HG03159 (cell line): Measurements from ENCODE around the gene PDLIM5.

Experiments used
- ATAC-seq: cut with Tn5 transposase; IDR thresholded peaks from one replicate; pipeline ENCODE4 v1.9.1; 2021; ENCODE audit warnings: mild to moderate bottlenecking, moderate library complexity; ENCODE audit not compliant: unreplicated experiment

PDLIM5 gene

DNA sequence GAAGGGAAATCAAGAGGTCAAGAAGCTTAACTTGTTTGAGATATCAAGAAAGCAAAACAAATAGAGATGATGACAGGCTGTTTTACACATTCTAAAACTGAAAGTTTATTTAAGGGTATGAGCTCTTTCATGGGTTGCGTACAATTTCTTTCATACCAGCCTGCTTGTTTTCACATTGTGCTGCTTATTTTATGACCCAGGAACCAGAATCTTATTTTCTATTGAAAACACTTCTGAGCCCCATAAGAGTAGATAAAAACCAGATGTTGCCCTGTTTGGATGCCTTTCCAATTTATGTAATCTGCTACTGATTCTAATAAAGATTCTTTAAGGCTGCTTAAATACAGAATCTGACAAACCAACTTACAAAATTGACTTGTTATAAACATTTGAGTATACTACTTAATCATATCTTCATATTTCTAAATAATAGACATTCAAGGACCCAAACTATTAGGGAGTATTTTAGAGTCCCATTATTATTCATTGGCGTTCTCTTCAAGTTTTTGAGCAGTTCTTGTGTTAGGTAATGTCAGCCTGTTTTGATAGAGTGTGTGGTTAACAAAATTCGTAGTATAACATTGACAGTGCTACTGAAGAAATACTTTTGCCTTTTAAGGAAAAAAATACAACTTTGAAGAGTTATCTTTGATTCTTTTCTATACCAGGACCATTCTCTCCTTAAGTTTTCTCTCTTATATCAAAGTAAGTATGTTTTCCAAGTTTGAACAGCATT lies 74.4 kb downstream of the PDLIM5 start:
- ATAC-seq: peak; percentile 72

DNA sequence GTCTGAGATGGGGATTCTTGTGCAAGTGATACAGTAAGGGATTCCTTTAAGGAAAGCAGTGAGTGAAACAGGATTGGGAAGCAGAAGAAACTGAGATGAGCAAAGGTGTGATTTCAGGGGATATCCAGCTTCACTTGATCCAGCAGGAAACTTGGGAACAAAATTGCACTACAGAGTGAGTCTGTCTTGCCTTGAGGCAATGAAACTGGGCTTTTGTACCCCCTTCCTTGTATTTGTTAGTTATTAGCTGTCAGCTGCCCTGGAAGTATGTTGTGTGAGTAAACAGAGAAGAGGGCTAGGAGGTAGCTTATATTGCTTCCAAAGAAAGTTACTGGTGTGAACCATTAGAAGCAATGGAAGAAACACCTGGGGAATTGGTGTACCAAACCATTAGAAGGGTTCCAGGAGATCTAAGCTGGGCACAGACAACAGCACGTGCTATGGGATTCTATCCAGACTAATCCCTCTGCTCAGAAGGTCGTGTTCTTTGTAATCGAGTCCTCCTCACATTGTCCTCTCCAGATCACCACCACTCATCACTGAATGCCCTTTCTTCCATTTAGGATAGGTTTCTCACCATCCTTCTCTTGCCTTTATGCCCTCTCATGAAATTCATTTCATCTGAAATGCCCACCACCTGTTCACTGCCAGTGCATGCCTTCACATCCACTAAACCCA lies 76.0 kb downstream of the PDLIM5 start:
- no peak for ATAC-seq

DNA sequence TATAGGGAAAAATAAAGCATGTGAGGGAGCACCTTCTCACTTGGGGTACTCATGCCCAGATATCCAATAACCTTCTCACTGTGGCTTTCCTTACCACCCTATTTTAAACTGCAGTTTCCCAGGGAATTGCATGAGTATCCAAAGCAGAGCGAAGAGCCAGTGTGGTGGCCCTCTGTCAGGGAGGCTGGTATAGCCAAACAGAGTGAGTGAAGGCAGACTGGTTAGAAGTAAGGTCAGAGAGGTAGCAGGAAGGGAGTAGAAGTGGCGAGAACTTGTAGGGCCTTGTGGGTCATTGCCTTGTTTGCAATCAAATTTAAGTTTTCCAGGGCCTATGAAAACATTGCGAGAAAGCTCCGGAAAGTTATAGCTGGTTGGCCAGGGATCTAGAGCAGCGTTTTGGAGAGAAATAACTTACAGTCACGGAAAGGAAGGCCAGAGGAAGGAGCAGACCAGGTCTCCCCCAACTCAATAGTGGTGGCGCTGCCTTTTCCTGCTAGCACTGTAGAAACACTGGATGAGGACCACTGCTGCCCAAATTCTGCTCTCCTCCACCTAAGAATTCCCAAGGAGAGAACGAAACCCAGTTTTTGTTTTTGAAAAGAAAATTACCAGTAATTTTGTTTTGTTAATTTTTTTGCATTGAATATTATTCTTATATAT lies 77.2 kb downstream of the PDLIM5 start:
- no peak for ATAC-seq

DNA sequence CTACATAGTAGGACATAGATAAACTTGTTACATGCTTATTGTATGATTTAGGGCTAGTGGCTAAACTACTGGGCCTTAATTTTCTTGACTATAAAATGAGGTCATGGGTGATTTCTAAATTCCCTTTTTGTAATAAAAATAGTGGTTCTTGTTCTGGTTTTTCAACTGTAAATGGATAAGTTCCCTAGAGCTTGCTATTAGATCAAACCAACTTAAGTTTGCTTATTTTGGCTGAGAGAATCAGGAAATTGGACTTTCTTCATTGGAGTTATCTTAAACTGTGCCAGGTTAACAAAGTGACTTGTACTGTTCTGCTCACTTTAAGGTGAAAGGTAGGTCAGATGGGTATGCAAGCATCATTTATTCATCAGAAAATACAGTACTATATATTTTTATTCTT lies 78.3 kb downstream of the PDLIM5 start:
- ATAC-seq: no peak

DNA sequence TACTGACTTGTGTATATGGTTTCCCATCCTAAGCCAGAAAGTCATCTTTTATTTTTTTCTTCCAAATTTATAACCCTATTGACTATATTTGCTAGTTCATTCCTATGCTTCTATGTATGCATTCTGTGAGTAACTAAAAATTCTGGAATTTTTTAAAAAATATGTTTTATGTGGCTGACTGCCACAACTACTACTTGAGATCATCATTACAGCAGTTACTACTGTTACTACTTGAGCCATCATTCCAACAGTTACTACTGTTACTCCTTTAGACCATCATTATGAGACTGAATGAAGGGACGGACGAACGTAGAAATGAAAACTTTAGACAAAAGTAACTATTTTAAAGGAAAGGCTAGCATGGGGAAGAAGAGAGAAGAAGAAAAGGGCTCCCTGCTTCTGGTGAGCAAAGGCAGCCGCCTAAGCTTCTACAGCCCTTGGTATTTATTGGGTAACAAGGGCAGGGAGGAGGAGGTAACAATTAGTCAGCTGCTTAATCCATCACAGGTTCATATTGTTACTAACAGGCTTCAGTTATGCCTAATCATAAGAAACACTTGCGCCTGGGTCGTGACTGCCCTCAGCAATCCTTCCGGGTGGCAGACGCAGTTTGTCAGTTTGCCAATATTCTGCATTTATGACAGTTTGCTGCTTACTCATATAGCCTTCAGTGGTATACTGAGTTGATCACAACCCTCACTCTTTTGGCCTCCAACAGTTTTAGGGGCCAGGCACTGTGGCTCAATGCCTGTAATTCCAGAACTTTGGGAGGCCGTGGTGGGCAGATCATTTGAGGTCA lies 80.4 kb downstream of the PDLIM5 start:
- no peak for ATAC-seq

DNA sequence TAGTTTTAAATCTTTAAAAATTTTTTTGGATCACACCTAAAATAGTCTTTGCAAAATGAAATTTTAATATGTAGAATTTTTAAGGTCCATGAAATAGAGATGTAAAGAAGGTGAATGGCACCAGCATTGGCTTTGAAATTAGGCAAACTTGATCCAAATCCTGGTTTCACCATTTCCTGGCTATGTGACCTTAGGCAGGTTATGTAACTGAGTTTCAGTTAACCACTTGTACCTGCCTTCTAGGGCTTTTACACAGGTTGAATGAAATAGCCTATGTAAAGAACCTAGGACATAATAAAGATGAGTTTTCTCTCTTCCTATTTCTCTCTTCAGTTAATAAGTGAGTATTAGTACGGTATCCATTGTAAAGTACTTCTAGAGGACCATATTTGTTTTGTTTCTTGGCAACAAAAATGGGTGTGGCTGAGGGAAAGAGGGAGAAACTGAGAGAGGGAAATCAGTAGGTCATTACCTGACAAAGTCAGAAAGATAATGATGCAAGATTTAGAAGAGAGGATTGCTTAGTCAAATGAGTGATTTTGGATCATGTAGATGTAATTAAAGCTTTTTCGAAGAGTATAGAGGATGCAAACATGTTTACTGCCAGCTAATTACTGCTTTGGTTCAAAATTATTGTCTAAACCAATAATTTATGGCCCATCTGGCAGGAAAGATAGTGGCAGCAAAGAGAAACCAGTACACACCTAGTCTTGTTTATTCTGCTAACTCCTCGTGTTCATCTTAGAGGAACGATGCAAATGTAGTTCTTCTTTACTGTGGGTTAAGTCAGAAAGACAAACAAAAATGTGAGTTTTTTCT lies 81.9 kb downstream of the PDLIM5 start:
- ATAC-seq: no peak

DNA sequence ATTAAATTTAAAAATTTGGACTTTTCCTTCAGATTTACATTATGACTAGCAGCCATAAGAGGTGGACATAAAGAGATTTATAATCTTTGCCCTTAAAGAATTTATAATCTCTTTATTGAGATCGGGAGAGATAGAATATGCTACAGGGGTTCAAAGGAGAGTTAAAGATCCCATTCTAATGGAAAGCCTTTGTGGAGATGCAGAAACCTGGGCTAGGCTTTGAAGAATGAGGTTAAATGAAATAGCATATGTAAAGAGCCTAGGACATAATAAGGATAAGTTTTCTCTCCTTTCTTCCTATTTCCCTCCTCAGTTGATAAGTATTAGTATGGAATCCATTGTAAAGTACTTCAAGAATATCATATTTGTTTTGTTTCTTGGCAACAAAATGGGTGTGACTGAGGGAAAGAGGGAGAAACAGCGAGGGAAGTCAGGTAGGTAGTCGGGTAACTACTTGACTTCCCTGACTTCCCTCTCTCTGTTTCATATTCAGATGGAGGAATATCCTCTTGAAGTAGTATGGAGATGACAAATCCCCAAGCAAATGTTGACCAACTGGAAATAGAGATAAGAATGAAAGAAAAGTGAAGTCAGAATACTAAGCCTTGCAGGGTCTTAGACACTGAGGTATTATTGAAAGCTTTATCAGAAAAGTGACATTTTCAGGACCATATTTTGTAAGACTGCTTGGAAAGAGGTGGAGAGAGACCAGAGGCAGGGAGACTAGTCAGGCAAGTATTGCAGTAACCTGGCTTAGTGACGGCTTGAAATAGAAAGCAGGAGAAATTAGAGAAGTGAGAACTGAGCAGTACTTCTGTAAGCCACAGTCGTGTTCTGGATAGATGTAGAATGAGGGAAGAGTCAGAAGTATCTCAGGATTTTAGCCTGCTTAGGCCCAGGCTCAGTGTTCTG lies 82.9 kb downstream of the PDLIM5 start:
- peak; percentile 95 for ATAC-seq

DNA sequence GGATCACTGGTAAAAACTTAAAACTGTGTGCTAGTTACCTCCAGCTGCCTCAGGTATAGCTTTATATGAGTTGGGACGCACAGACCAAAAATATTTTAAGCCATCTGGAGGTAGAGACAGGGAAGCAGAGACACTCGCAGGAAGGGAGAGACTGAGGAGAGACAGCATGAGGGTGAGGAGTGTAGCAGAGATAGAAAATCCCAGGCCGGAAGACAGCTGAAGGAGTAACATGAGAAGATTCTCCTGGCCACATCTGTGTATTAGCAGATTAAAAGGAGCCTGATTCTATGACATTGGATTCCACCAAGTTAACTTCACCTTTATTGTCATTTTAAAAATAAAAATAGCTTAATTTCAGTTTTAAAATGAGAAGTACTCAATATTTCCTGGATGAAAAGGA lies 84.3 kb downstream of the PDLIM5 start:
- no peak for ATAC-seq

DNA sequence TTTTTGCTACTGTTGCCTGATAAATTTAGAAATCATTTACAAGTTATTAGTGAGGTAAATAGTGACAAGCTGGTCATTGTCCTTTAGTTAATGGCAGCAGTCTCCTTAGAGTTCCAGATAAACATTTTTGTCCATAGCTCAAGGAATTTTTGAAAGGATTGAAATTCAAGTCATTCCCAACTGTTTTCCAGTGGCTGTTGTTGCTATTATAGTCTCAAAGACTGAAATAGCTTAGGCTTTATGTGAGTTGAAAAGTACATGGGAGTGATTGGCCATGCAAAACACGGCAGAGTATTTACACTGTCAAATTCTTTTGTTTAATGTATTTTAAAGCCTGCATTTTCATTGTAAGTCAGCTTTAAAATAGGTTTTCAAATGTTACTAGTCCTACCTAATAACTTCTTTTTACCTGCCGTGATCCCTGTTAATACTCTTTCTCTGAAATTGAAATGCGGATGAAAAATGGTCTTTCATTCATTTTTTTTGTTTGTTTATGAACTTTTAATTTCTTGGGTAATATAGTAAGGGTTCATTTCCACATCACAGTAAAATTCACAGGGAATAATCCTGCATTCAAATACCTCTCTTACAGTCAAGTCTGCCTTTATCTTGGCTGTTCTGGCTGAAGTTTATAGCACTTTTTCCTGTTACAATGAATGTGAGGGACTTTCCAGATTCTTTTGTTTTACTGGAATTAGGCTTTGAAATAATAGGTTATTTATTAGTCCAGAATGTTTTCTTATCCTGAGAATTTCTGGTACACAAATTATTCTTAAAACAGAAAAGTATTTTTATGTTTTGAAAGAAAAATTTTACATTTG lies 85.1 kb downstream of the PDLIM5 start:
- no peak for ATAC-seq

DNA sequence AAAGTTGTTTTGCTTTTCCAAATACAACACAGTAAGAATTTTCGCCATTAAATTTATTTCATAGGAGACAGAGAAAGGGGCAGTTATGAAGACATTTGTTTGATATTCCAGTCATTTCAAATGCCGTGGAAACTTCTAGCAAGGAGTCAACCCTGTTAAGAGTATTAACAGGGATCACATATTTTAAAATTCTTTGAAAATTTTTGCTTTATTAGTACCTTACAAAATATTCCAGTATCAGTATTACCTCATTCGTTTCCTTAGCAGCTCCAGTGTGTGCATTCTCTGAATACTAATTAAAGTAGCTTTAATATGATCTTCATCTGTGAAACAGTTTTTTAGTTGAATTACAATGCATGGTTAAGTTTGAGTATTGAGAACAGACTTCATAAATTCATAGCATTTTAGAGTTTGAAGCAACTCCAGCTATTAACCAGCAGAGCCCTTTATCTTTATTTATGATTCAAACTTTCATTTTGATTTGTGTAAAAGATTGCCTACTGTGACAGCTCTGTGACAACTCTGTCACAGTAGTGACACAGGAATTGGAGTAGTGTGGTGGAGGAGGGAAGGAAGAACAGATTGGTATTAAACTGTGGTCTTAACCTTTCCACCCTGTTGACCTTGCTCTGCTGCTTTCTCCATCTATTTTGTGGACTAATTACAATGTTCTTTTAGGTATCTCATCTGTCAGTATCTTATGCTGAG lies 86.3 kb downstream of the PDLIM5 start:
- ATAC-seq: no peak

DNA sequence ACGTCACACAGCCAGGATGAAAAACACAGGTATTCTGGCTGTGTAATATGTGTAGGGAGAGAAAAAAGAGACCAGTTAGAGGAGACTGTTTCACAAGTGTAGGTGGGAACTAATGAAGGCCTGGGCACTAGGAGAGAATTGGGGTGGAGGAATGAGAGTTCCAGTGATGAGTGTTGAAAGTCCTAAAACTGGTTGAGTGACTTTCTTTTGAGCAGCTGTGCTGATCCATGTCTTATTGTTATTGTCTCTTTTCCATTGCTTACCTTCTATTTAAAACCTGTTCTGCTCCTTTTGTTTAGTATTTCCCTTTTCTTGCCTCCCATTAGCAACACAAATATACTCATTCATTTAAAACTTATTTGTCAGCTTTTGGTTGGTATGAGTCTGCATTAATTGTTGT lies 88.7 kb downstream of the PDLIM5 start:
- ATAC-seq: no peak

DNA sequence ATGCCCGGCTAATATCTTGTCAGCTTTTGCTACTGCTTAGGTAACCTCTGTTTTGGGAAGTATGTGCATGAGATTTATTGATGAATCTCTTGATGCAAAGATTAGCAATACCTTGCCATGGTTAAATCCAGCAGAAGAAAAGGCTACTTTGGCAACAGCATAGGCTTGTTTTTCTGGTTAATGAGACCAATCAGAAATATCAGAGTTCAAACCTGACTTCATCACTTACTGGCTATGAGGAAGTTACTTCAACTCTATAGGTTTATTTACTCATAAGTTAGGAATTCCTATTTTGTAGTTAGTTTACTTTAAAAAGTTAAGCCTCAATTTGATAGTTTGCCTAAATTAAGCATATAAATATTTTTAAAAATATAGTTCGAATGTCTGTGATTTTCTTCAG lies 93.1 kb downstream of the PDLIM5 start:
- ATAC-seq: no peak

DNA sequence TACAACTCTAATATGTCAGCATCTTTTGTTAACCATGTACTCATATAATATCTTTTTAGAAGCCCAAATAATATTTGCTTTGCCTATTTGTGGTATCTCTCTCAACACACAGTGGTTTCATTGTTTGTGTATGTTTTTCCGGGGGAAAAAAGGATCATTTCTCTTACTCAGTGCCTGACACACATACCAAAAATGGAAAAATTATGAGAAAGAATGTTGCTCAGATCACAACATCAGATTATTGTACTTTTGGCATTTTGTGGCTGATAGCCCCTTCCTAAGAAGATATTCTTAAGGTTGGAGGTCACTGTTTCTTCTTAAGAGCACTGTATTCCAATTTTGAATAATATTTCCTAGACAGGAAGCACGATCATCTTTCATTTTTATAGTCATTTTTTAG lies 93.6 kb downstream of the PDLIM5 start:
- ATAC-seq: no peak

DNA sequence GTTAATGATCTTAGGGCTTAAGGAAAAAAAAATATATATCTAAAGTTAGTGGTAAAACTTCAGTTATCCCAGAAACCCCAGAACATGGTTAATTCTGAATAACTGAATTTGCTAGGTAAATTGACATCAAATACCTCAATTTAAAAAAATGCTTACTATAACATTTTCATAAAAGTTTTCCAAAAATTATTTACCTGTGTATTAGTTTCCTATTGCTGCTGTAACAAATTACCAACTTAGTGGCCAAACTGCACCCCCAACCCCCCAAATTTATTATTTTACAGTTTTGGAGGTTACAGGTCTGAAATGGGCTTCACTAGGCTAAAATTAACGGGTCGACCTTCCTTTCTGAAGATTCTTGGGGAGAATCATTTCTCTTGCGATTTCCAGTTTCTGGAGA lies 95.2 kb downstream of the PDLIM5 start:
- no peak for ATAC-seq

DNA sequence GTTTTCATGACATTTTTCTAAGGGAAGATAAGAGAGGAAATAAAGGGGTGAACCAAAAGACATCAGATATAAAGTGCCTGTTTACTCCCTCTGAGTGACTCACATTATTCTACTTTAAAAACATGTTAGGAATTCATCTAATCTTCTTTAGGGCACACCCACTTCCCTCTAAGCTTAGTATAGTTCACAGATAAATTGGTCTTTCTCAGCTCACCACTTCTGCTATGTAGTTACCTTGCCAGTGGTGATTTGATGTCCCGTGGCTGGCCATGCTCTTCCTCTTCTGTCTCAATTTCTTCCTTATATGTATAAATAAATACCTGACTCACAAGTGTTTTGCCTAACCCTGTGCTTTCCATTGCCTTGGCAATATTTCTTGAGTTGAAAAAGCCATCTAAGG lies 96.8 kb downstream of the PDLIM5 start:
- ATAC-seq: no peak

DNA sequence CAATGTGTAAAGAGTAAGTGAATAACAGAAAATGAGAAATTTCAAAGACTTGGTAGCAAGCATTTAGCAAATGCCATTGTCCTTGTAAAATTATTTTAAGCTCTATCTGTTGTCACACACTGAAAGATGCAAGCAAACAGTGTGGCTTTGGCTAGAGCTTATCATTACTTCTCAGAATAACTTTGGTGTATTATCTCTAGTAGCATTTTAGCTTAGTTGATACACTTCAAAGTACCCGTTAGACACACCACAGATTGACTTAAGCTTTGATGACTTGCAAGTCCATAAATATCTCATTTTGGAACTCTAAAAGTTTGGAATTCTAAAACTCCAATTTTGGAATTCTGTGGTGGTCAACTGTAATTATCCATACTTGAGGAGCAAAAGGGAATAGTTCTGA lies 98.6 kb downstream of the PDLIM5 start:
- no peak for ATAC-seq

DNA sequence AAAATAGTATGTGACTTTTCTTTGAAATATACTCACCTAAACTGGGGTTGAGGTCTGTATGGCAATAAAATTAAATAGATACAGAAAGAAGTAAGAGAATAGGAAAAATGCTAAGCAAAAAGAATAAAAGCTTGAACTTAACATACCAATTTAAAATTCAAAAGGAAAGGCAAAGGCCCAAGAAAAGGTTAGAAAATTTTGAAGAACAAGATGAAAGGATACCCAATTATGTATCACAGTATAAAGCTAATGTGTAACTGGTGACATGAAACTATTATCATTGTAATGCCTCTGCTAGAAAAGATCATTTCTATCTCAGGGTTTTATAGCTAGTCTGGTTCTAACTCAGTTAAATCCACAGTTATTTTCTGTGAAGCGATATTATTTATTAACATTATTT lies 99.1 kb downstream of the PDLIM5 start:
- ATAC-seq: no peak
